Parathyroid adenoma (tissue), 2 donors: ENCODE data around the gene CAMTA1.

Experiments
- H2AFZ ChIP-seq: fragments of 300-600 bp; sonication (generic); one replicate; pipeline ENCODE4 v1.7.0; 2017; ENCODE audit warnings: antibody characterized with exemption, mild to moderate bottlenecking
- H3K27ac ChIP-seq: fragments of 300-600 bp; sonication (generic); one replicate; pipeline ENCODE4 v1.7.0; 2017
- H3K27me3 ChIP-seq: fragments of 300-600 bp; sonication (generic); one replicate; pipeline ENCODE4 v1.7.0; 2017; ENCODE audit warnings: low read length; ENCODE audit not compliant: control insufficient read depth, insufficient read depth
- H3K36me3 ChIP-seq: fragments of 300-600 bp; sonication (generic); one replicate; pipeline ENCODE4 v1.7.0; 2017; ENCODE audit warnings: low read length; ENCODE audit not compliant: control insufficient read depth, insufficient read depth
- H3K4me1 ChIP-seq: fragments of 300-600 bp; sonication (generic); one replicate; pipeline ENCODE4 v1.7.0; 2017; ENCODE audit warnings: control low read depth
- H3K4me2 ChIP-seq: fragments of 300-600 bp; sonication (generic); one replicate; pipeline ENCODE4 v1.7.0; 2017; ENCODE audit warnings: low read length
- H3K4me3 ChIP-seq: fragments of 300-600 bp; sonication (generic); one replicate; pipeline ENCODE4 v1.7.0; 2017; ENCODE audit warnings: low read depth, low read length
- H3K79me2 ChIP-seq: fragments of 300-600 bp; sonication (generic); one replicate; pipeline ENCODE4 v1.7.0; 2017; ENCODE audit warnings: control low read depth
- H3K9ac ChIP-seq: fragments of 300-600 bp; sonication (generic); one replicate; pipeline ENCODE4 v1.7.0; 2017; ENCODE audit warnings: mild to moderate bottlenecking
- H3K9me3 ChIP-seq: fragments of 300-600 bp; sonication (generic); one replicate; pipeline ENCODE4 v1.7.0; 2017; ENCODE audit warnings: low read length; ENCODE audit not compliant: control insufficient read depth
- CTCF ChIP-seq: fragments of 300-600 bp; sonication (generic); IDR thresholded peaks from one replicate; pipeline ENCODE4 v1.7.0; 2017; ENCODE audit warnings: antibody characterized with exemption, mild to moderate bottlenecking
- donor health status: primary hyperparathyroidism.

CAMTA1 gene

DNA sequence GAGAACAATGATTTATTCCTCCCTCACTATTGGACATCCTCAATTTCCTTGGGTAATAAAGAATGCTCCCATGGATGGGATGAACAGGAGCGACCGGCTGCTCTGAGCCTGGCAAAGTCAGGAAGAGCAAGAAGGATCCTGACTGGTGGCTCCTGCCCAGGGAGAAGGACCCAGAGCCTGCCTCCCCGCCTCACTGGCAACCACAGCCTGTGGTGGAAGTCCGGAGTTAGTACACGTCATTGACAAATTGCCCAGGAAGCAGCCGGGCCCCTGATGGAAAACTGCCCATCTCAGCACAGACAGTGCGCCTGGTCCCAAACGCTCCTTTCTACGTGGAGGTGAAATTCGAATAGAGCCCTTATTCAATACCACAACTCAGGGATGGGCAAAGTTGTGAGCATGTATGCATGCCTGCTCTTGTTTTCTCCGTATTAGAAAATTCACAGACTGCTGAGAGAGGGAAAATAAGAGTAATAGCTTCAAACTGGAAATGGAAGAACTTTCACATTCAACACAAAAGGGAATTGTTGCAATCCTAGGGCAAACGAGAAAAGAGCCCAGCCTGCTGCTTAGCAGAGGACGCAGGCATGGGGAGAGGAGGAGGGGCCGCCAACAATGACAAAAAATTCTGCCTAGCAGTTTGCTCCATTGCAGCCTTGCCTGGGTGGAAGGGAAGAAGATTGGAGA is 588.8 kb downstream of the CAMTA1 start:
- H3K36me3 ChIP-seq, result no peaks in the 10 kb centered on the region

DNA sequence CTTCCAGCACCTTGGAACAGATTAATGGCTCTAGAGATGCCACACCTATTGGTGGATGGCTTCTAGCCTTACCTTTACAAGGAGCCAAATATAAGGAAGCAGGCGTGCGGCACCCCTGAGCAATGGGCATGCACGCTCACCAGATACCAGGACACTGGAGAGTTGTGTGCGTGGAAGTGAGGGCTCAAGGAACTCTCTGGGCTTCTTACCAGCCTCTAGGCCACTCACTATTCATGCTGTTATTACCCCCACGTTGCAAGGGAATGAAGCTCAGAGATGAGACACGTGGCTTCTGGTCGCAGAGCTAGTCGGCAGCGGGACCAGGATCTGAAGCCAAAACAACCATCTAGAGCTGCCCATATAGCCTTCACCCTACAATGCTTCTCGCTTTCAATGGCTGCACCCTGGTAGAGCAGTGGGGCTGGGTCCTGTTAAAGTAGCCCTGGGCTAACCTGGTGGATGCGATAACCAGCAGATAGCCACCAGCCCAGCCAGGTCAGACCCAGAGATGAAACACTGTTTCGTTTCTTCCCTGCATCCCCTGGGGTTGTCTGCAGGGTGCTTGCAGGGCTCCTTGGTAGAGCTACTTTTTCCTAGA is 589.4 kb downstream of the CAMTA1 start:
- no peak overlapping the region for H3K4me2 ChIP-seq
- no peaks in the 10 kb centered on the region for H3K79me2 ChIP-seq
- TF ChIP-seq CTCF, result no peak
- H3K27ac ChIP-seq, result no peak overlapping the region
- no peak overlapping the region for H3K9ac ChIP-seq
- no peaks in the 10 kb centered on the region for H3K27me3 ChIP-seq
- no peaks in the 10 kb centered on the region for H3K36me3 ChIP-seq
- H2AFZ ChIP-seq, result no peak overlapping the region
- no peaks in the 10 kb centered on the region for H3K9me3 ChIP-seq
- H3K4me1 ChIP-seq, result peaks cover 2% of the 10 kb centered on the region
- no peak overlapping the region for H3K4me3 ChIP-seq

More for the DNA sequence above, 588.8 kb downstream of the CAMTA1 start:
- Histone ChIP-seq H3K4me3 (no peak overlapping the region), H2AFZ (no peak overlapping the region), H3K4me1 (no peaks in the 10 kb centered on the region), H3K27ac (no peak overlapping the region), H3K27me3 (no peaks in the 10 kb centered on the region), H3K9ac (no peak overlapping the region), H3K4me2 (no peak overlapping the region), H3K9me3 (no peaks in the 10 kb centered on the region), H3K79me2 (no peaks in the 10 kb centered on the region)
- no peak for TF ChIP-seq CTCF

DNA sequence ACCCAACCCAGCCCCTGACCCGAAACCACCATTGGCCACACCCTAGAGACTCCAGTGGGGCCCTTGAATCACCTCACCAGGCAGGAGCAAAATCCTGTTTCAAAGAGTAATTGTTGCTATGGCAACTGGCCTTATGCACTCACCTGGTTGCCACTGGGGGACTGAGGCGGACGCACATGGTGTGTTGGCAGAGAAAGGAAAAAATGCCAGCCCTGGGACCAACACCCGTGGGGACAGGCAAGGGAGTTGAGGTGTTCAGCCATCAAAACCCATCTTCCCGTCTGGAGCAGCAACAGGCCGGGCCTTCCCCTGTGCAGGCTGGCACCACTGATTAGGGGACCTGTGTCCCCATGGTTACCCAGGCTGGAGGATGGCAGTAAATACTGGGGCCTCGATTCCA is 590.1 kb downstream of the CAMTA1 start:
- H3K36me3 ChIP-seq, result no peaks in the 10 kb centered on the region
- H3K4me3 ChIP-seq, result no peak overlapping the region

GRCh38 chr1:7375781-7376660 is 590.8 kb downstream of the CAMTA1 start:
- no peak overlapping the region for H2AFZ ChIP-seq
- no peak overlapping the region for H3K27ac ChIP-seq
- no peak for TF ChIP-seq CTCF
- H3K9ac ChIP-seq, result no peak overlapping the region
- peaks cover 8% of the 10 kb centered on the region for H3K4me1 ChIP-seq
- no peaks in the 10 kb centered on the region for H3K36me3 ChIP-seq
- no peak overlapping the region for H3K4me3 ChIP-seq
- no peak overlapping the region for H3K4me2 ChIP-seq
- no peaks in the 10 kb centered on the region for H3K9me3 ChIP-seq
- H3K79me2 ChIP-seq, result no peaks in the 10 kb centered on the region
- H3K27me3 ChIP-seq, result no peaks in the 10 kb centered on the region

More for the DNA sequence above, 590.1 kb downstream of the CAMTA1 start:
- Histone ChIP-seq H3K27ac (no peak overlapping the region), H2AFZ (no peak overlapping the region), H3K4me2 (no peak overlapping the region), H3K9me3 (no peaks in the 10 kb centered on the region), H3K27me3 (no peaks in the 10 kb centered on the region), H3K79me2 (no peaks in the 10 kb centered on the region), H3K9ac (no peak overlapping the region), H3K4me1 (peaks cover 8% of the 10 kb centered on the region)
- no peak for TF ChIP-seq CTCF
